GM21723 (cell line): ENCODE results near the gene SLC38A2.

Experiments
- ATAC-seq: cut with Tn5 transposase; IDR thresholded peaks from one replicate; pipeline ENCODE4 v1.9.1; 2021; ENCODE audit warnings: mild to moderate bottlenecking, moderate library complexity; ENCODE audit not compliant: unreplicated experiment

SLC38A2 gene

DNA sequence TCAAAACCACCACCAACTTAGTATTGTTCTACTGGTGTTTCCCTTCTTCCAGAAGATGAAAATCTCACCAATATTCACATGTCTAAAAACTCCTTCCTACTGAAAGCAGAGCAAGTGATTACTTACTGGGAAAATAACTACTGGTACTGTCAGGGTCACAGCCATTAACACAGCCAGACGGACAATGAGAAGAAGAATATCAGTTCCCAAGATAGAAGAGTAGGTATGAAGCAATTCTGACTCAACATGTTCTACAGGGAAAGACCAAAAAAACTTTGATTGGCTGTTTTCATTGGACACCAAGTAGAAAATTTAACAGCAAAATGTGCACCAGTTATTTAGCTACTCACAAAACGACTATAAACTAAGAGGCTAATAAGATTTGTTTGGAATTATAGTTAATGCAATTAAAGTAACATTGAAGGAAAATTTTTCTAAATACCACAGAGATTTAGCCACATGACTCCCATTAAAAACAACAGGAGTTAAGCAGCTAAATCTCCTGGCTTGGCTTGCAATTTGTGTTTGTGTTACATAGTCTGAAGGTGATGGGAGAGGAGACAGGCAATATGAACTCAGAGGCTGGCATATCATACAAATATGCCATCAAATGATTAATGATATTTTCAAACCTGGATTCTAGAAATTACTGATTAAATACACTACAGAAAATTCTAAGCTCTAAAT, 9.5 kb downstream of the SLC38A2 start:
- ATAC-seq = no peak

DNA sequence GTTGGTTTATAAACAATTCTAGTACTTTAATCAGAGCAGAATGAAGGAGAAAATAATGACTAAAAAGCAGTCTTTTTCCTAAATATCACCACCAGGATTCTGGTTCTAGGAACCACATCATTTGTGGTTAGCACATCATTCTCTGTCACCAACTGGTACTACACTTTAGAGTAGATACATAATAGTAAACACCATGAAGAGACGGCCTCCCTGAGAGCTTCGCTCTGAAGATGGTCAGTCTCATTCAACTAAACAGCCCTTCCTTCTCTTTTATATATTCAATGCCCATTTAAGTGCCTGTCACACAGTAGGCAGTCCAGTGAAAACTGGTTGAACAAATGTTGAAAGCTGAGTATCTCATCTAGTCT, 10.9 kb downstream of the SLC38A2 start:
- no peak for ATAC-seq

DNA sequence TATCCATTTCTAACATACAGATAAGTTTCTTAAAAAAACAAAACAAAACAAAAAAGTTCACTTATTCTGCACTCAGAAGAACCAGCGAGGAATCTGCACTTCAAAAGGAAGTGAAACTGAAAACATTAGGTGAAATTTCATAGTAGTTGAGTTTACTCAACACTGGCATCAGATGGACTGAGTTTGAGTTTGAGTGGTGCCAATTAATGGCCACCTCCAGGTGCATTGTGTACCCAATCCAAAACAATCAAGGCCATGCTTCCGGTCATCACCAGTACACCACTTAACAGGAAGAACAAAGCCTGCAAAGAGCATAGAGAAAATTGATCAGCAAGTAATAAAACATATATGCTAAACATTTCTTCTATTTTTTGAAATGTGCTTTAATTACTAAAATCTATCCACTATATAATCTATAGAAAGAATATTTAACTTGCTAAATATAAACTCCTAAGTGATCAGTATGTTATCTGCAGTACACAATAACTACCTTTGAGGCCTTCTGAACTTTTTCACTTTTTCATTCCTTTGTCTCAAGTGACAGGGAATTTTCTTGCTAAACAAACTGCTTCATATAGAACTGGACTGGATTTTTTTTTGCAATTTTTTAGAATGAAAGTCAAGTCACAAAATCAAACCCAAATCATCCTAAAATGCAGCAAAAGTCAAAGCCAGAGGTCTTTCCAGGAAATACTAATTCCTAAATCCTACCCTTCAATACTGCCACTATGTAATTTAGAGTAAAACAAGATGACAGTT, 11.5 kb downstream of the SLC38A2 start:
- peak; percentile 60 for ATAC-seq

DNA sequence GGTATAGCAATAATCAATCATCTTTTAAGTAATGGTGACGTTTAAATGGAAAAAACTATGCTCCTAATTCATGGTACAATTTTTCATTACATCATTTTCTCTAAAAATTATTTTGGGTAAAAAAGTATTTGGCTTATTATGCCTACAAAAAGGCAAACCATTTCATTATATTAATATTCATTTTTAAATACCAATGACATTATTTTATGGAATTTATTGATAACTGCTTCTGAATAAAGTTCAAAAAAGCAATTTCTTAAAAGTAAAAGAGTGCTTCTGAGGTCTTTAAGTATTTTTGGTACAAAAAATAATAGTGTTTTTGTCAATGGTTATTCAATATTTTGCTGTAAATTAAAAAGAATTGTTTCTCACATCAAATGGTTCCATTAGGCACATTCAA, 12.2 kb downstream of the SLC38A2 start:
- no peak for ATAC-seq

DNA sequence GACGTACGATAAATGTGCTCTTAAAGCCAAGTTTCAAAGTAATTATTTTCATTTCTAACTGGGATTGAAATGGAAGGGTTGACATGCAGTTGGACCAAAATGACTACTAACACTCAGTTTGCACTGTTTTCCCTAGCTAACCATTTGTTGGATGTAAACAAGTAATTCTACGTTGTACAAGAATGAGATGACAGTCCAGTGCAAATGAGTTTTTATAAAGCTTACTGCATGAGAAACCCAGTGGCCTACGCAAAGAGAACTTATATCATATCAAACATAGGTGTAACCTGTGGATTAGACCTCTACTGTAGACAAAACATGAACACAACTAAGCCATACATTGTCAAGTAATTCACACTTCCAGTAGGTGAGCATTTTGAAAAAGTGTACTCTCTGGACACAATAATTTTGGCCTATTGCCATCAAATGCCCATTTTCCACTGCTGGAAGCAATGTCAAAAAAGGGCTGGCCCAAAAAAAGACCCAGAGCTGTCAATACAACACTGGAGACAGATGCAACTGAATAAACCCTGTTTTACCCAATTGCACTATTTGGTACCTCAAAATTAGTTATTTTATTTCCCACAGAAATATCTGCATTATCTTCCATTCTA, 12.8 kb downstream of the SLC38A2 start:
- no peak for ATAC-seq

DNA sequence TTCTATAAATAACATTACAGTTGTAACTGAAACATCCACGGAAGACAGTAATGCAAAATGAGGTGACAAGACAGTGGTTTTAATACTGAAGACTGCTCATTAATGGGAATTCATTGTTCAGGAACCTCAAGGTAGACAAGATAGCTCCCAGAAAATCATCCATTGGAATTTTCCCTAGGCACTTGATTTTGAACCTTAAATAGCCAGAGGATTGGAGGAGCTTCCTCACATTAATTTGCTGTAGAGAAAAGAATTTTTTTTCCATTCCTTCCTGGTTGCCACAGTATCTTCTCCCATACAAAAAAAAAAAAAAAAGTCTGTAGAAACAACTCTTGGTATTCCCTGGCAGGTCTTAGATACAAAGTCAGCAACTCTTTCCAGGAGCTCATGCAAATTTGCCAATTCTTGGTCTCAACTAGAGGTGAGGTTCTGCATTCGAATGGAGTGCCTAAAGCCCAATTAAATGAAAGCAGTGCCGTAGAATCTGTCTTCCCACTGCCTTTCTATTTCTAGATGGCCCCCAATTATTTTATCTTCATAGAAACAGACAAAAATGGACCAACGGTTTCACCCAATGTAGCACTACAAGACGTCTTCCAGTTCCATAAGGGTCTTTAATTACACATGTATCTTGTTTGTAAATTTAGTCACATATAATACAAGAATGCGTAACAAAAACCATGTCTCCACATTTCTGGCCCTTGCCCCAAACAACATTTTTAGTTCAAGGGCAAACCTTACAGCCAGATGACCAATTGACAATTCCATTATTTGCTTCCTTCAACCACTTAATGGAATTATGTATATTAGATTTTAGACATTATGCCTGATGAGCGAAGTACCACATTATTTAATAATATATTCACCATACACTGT, 13.5 kb downstream of the SLC38A2 start:
- ATAC-seq = no peak

DNA sequence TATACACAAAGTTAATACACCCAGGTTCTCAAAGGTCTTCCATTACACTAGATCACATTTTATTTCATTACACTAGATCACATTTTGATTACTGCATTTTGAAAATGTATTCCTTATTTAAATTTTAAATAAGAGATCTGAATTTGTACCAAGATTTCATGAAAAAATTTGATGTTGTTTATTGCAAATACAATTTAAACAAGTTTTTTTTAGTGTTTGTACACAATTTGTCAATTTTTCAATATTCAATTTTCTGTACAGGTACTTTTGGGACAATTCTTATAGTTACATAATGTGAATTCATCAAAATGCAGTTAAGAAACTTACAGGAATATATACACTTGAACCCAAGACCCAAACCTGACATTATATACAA, 14.3 kb downstream of the SLC38A2 start:
- no peak for ATAC-seq

DNA sequence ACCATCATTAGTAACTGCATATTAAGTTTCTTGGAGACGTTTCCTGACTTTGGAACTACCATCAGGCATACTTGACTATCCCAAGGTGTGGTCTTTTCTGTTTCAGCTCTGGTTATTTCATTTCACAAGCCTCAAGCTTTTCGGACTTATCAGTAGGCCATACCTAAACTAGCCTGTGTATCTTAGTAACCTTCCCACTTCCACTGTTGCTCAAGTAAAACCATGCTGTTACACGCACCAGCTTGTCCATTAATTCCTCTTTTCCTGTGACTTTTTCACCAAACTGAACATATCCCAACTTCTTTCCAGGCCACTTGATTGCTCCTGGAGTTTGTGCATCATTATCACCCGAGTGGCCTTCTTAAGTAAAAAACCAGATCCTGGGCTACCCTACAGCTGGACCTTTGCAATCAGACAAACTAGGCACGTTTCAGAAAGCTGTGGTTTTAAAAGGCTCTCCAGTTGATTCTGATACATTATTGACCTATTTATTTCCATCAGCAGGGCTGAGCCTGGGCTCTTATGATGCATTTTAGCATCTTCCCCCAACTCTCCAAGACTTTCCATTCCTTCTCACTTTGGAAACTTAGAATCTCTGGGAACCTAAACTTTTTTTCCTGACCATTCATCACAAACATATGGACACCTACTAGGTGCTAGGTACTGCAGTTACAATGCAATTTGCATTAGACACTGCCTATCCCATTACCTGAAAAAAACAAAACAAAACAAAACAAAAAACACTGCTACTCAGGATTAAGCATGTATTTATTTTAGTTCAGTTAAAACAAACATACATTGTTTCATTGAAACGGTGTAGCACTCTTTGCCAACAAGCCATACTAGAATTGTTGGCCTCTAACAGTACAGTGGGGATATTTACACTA, 14.9 kb downstream of the SLC38A2 start:
- ATAC-seq = no peak

DNA sequence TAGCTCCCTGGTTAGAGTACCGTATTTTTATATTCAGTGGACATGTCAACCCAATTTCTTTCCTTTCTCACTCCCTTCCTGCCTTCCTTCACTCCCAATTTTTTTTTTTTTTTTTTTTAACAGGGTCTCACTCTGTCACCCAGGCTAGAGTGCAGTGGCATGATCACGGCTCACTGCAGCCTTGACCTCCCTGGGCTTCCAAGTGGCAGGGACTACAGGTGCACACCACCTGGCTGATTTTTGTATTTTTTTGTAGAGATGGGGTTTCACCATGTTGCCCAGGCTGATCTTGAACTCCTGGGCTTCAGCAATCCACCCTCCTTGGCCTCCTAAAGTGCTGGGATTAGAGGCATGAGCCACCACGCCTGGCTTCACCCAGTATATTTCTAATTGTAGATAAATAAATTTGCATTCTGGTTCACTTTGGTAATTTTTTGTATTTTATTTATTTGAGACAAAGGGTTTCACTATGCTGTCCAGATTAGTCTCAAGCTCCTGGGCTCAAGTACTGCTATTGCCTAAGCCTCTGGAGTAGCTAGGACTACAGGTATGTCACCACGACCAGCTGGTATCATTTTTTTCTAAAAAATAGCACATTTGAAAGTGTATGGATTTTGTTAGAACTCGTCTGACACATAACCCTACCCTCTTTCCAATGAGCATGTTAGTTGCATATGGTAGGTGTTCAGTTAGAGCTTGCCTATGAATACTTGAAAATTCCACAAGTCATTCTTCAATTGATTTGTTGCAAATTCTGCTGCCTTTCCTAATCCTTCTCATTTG, 15.7 kb downstream of the SLC38A2 start:
- ATAC-seq = no peak

DNA sequence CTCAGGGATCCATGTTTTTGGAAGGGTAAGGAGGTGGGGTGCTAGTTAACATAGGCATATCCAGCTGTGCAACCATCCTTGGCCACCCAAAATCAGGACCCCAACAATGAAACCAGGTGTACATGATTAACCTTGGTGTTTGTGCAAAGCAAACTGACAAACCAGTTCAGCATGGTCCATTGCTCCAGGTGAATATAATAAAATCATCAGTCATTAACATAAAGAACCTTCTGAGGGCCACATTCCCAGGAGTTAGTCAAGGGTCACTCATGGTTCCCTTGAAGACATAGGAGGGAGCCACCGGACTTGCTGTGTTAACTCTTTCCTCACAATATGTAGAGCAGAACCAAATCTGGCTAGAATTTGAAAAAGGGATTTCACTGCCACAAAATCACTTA, 17.8 kb downstream of the SLC38A2 start:
- no peak for ATAC-seq

DNA sequence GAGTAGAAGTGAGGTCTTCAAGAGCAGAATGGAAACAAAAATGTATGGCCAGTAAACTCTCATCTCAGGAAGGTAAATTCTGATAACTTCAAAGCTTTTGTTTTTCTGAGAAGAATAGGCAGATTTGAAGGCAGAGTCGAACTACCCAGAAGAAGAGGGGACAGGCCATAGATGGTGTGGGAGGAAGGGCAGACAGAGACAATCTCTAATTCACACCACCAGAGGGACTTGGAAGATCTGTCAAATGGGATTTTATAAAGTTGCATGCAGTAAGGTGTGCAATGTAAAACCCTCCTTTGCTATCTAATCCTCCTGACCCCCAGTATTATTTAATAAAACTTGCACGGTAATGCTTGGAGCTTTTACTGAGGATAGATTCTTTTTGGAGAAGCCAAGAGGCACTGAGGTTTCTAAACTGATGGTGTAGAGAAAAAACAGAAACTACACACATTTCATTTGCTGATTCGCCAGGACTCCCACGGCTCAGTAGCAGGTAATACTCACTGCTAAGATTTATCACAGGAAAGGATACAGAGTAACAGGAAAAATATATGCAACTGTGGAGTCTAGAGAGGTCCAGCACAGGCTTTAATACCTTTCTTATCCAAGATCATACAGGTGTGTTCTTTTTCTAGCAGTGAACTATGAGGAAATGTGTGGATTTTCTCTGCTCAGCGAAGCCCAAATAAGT, 18.3 kb downstream of the SLC38A2 start:
- ATAC-seq = no peak

DNA sequence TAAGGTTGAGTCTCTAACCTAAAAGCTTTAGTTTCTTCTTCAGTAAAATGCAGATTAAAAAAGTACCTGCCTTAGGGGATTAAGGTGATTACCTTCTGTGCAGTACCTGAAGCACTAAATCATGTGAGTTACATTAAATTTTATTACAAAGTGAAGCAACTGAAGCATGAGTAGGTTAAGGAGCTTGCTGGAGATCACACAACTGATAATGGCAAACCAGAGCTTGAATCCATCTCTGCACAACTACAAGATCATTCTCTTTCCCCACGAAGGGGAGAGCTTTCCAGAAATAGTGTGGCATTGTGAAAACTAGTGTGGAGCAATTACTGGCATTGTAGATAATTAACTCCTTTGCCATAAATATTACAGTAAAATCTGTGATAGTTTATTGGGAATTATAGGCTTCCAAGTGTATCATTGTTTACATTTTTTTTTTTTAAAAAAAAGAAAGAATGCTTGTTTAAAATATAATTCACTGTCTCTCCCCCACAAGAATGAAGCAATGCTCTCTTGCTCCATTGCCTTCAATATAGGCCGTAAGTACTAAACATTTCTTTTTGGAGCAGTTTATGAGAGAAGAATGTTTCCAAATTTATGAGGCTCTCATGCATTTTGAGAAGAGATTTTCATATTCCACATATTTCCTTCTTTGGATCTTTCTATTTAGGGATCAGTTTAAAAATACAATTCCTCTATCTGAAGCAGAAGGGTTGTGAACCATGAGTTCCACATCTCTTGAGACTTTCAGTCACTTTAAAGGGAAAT, 20.5 kb downstream of the SLC38A2 start:
- ATAC-seq = no peak

DNA sequence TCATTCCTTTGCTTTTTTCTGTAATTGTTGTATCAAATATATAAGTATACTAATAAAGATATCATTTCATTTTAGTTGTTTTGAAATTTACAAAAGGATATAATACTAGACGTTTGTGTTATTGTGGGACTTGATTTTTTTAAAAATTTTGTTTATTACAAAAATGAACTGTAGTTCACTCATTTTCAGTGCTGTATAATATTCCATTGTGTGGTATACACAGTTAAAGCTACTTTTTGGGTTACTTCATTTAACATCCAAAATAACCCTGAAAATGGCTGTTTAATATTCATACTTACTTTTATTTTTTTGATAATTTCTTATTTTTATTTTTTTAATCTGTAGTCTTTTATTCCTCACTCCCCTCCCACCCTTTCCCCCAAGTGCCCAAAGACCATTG, 21.4 kb downstream of the SLC38A2 start:
- ATAC-seq = no peak

DNA sequence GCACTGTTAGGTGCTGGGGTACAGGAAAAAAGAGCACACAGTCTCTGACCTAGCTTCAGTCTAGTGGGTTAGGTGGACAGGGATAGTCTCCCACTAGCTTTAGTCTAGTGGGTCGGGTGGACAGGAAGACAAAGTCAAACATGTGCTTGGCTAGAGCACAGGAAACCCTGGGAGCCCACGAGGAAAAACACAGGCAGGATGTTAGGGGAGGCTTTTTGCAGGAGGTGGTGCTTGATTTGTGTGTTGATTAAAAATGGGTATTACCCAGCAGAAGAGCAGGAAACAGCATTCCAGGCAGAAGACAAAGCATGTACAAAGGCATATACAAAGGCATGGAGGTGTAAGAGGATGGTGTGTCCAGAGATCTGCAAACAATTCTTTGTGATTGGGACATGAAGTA, 23.3 kb downstream of the SLC38A2 start:
- ATAC-seq = no peak

DNA sequence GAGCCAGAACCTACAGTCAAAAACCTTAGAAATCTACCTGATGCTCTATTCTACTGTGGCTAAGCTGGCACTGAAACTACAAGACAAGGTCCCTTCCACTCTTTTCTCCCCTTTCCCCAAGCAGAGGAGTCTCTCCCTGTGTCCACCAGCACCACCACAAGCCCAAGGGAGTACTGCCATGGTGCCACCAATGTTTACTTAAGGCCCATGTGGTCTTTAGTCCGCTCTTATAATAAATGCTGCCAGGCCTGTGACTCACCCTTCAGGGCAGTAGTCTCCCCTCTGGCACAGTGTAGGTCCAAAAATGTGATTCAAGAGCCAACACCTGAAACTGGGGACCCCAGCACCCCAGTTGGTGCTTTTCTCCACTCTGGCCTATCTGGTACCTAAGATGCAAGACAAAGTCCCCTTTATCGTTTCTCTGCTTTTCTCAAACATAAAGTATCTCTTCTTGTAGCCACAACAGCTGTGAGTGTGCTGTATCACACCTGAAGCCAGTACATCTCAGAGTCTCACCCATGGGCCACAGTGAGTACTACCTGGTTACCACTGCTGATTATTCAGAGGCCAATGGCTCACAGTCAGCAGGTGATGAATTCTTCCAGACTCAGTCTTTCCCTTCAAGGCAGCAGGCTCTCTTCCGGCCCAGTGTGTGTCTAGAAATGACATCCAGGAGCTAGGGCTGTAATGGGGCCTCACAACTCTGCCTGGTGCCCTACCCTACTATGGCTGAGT, 29.3 kb downstream of the SLC38A2 start:
- ATAC-seq = no peak

DNA sequence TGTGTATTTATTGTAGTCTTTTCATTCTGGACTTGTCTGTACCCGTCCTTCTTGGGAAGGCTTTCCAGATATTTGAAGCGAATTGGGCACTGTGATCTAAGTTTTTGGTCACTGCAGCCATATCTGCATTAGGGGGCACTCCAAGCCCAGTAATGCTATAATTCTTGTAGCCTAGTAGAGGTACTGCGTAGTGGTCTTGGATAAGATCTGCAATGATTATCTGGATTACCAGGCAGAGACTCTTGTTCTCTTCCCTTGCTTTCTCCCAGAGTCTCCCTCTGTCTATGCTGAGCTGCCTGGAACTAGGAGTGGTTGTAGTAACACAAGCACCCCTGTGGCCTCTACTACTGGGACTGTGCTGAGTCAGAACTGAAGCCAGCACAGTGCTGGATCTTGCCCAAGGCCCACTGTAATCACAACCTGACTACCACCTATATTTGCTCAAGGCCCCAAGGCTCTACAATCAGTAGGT, 30.0 kb downstream of the SLC38A2 start:
- no peak for ATAC-seq

DNA sequence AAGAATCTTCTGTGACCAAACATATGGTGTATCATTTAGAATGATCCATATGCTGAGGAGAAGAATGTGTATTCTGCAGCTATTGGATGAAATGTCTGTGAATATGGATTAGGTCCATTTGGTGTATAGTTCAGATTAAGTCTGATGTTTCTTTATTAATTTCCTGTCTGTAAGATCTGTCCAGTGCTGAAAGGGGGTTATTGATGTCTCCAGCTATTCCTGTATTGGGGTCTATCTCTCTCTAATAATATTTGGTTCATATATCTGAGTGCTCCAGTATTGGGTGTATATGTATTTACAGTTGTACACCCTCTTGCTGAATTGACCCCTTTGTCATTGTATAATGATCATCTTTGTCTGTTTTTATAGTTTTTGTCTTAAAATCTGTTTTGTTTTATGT, 33.5 kb downstream of the SLC38A2 start:
- ATAC-seq = no peak
